ENCODE measurements around the gene KDM4B. TPM values are rescaled to one million over a fixed set of nuclear protein-coding genes. Genes with fewer than 3 reads are reported as not detected.
A peak's percentile ranks its signal among the peaks of the same experiment; 100 is the strongest.

The KDM4B gene
- total and polyA plus RNA-seq, 9 of the 15 experiments (the other 6 are each of a cell fraction or from before 2014, with no cell fraction given): 0.21 to 29.9 (median 7.3) TPM

GRCh38 chr19:4991996-4992698 lies 23.2 kb downstream of the KDM4B start (continued):
- no peak for TF ChIP-seq MAZ (CRISPR knock-in tag; conservative IDR thresholded peaks at IDR 0.05 in 1 of 2, IDR thresholded peaks at IDR 0.05 in 1 of 2)
- no peak for TF ChIP-seq ZBTB9 (CRISPR knock-in tag; IDR thresholded peaks at IDR 0.05)
- TF ChIP-seq ELF1 (tag; IDR thresholded peaks at IDR 0.05): 0 out of 2 replicates have a peak, but pooled peaks have one; percentile 23
- TF ChIP-seq NCOA6 (IDR thresholded peaks at IDR 0.05): no peak
- 0 out of 2 replicates have a peak, but pooled peaks have one; percentile 30 for TF ChIP-seq FOSL1 (tag; conservative IDR thresholded peaks at IDR 0.05)
- TF ChIP-seq RBM25 (IDR thresholded peaks at IDR 0.05; ENCODE audit: low read depth, low read length, severe bottlenecking): no peak
- TF ChIP-seq, protein P1, sequence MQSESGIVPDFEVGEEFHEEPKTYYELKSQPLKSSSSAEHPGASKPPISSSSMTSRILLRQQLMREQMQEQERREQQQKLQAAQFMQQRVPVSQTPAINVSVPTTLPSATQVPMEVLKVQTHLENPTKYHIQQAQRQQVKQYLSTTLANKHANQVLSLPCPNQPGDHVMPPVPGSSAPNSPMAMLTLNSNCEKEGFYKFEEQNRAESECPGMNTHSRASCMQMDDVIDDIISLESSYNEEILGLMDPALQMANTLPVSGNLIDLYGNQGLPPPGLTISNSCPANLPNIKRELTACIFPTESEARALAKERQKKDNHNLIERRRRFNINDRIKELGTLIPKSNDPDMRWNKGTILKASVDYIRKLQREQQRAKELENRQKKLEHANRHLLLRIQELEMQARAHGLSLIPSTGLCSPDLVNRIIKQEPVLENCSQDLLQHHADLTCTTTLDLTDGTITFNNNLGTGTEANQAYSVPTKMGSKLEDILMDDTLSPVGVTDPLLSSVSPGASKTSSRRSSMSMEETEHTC (IDR thresholded peaks at IDR 0.05): no peak
- TF ChIP-seq ZNF407 (IDR thresholded peaks at IDR 0.05; ENCODE audit: low read depth): no peak
- no peak for TF ChIP-seq KLF6 (CRISPR knock-in tag; IDR thresholded peaks at IDR 0.05; ENCODE audit: borderline replicate concordance)
- peak; percentile 33; the same call in 1 of the 2 replicates for TF ChIP-seq SOX6 (IDR thresholded peaks at IDR 0.05)
- TF ChIP-seq, protein P2, sequence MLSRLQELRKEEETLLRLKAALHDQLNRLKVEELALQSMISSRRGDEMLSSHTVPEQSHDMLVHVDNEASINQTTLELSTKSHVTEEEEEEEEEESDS (CRISPR knock-in tag; IDR thresholded peaks at IDR 0.05): no peak
- no peak for TF ChIP-seq ZNF41 (CRISPR knock-in tag; conservative IDR thresholded peaks at IDR 0.05)
- TF ChIP-seq SMARCA5 (IDR thresholded peaks at IDR 0.05): no peak
- TF ChIP-seq RFX5 (IDR thresholded peaks at IDR 0.05; ENCODE audit: low read depth, low read length): no peak
- no peak for TF ChIP-seq KLF10 (CRISPR knock-in tag; IDR thresholded peaks at IDR 0.05)
